K562 (cell line): Measurements from ENCODE around the gene FUCA1. TPM values are rescaled to one million over a fixed set of nuclear protein-coding genes. Genes with fewer than 3 reads are reported as not detected.

ENCODE experiments used
- ATAC-seq: fragments of 200-7000 bp; cut with Tn5 transposase; 3 replicates; pipeline ENCODE4 v1.9.1; 2020; ENCODE audit warnings: moderate library complexity
- BruUV-seq: library from RNA; stranded (reverse); fragments of 400-500 nt; replicated peaks from 2 replicates; lab custom pipeline; 2021; lab: Mats Ljungman, UMichigan
- CTCF ChIA-PET: fragments of 300-600 bp; formaldehyde crosslinking; extraction: SDS; loops from one replicate; lab custom pipeline; 2021; ENCODE audit warnings: low intra/inter-chr PET ratio; lab: Yijun Ruan, JAX
- POLR2A ChIA-PET: fragments of 300-600, 350-650 bp; sonication (Branson Sonifier 250); formaldehyde crosslinking; extraction: SDS; loops from one replicate; lab custom pipeline; 2021; ENCODE audit warnings: antibody characterized with exemption, inconsistent platforms; lab: Yijun Ruan, JAX
- DNase-seq, 4 experiments: peaks; one replicate each; pipeline versions ENCODE4 v3.0.0 to v3.0.0-alpha.2; 2011 to 2018; ENCODE audit warnings: low spot score in 3 of 4, mixed read lengths in 3 of 4; ENCODE audit errors: extremely low read depth in 1 of 4
- FAIRE-seq: peaks from 2 replicates; lab custom pipeline; 2011; peaks lifted over from hg19 to GRCh38; lab: Jason Lieb, UNC
- H2AFZ ChIP-seq: 2 replicates; pipeline ENCODE4 v1.6.0; 2011; ENCODE audit warnings: low read depth, low read length, control low read depth, inconsistent platforms
- H3K27ac ChIP-seq: fragments of 200-600 bp; 3 replicates; pipeline ENCODE4 v1.8.0; 2011; ENCODE audit warnings: low read depth, mild to moderate bottlenecking, control low read depth, inconsistent platforms, low read length, moderate library complexity, mixed read lengths; ENCODE audit errors: extremely low read depth
- H3K27me3 ChIP-seq, 2 experiments: fragments of 300-600 bp in 1 of 2; 2 replicates in 1 of 2; 3 replicates in 1 of 2; pipeline versions ENCODE4 v1.6.0 to v1.8.0; 2011; ENCODE audit warnings: inconsistent platforms in 2 of 2, low read length in 2 of 2, mild to moderate bottlenecking in 1 of 2, mixed read lengths in 1 of 2, moderate library complexity in 1 of 2; ENCODE audit not compliant: control insufficient read depth in 2 of 2, insufficient read depth in 2 of 2
- H3K36me3 ChIP-seq: fragments of 300-600 bp; 3 replicates; pipeline ENCODE4 v1.8.0; 2011; ENCODE audit warnings: mild to moderate bottlenecking, low read length, inconsistent platforms; ENCODE audit not compliant: control insufficient read depth, insufficient read depth
- H3K4me1 ChIP-seq, 2 experiments: fragments of 200-600 bp in 1 of 2; replicated peaks in 1 of 2; 2 replicates in 1 of 2; 3 replicates in 1 of 2; pipeline versions ENCODE4 v1.5.1 to v1.8.0; 2011; ENCODE audit warnings: inconsistent platforms in 2 of 2, low read length in 2 of 2, mild to moderate bottlenecking in 1 of 2, mixed read lengths in 1 of 2, moderate library complexity in 1 of 2; ENCODE audit not compliant: control insufficient read depth in 2 of 2, insufficient read depth in 2 of 2
- H3K4me2 ChIP-seq: 2 replicates; pipeline ENCODE4 v1.6.1; 2011; ENCODE audit warnings: low read length, control low read depth, inconsistent platforms, mixed read lengths; ENCODE audit not compliant: insufficient read depth
- H3K4me3 ChIP-seq: fragments of 200-600 bp; sonication (generic), shearing (Covaris generic); 2 replicates; pipeline ENCODE4 v1.5.1; 2016; ENCODE audit warnings: control low read depth, inconsistent platforms
- H3K79me2 ChIP-seq: fragments of 200-600 bp; 3 replicates; pipeline ENCODE4 v1.8.0; 2011; ENCODE audit warnings: low read length, inconsistent platforms; ENCODE audit not compliant: control insufficient read depth, insufficient read depth
- H3K9ac ChIP-seq, 2 experiments: 2 replicates each; pipeline versions ENCODE4 v1.6.0 to v1.6.1; 2011; ENCODE audit warnings: low read depth in 2 of 2, low read length in 2 of 2, control low read depth in 1 of 2, inconsistent platforms in 1 of 2, mild to moderate bottlenecking in 1 of 2, mixed read lengths in 1 of 2; ENCODE audit not compliant: insufficient read depth in 1 of 2
- H3K9me1 ChIP-seq: one replicate; pipeline ENCODE4 v1.6.0; 2011; ENCODE audit warnings: inconsistent platforms, mild to moderate bottlenecking, low read length, moderate library complexity; ENCODE audit not compliant: control insufficient read depth, insufficient read depth
- H3K9me3 ChIP-seq: replicated peaks from 2 replicates; pipeline ENCODE4 v1.5.1; 2011; ENCODE audit warnings: low read depth, low read length, inconsistent platforms; ENCODE audit not compliant: control insufficient read depth, insufficient read depth
- H4K20me1 ChIP-seq: replicated peaks from 2 replicates; pipeline ENCODE4 v1.6.1; 2011; ENCODE audit warnings: low read length, inconsistent platforms, mixed read lengths; ENCODE audit not compliant: control insufficient read depth, insufficient read depth
- BRD4 ChIP-seq: fragments of 200-600 bp; sonication (generic); IDR thresholded peaks from 2 replicates; pipeline ENCODE4 v1.6.1; 2017; ENCODE audit warnings: inconsistent platforms
- FOXP4 ChIP-seq: sonication (generic); formaldehyde crosslinking; IDR thresholded peaks from 2 replicates; pipeline ENCODE4 v1.8.0; 2022; ENCODE audit warnings: mild to moderate bottlenecking, missing genetic modification reagents, borderline replicate concordance
- GTF2B ChIP-seq: IDR thresholded peaks from 2 replicates; pipeline ENCODE4 v1.6.1; 2011; ENCODE audit not compliant: insufficient read length; ENCODE audit errors: extremely low read depth
- GTF2F1 ChIP-seq: IDR thresholded peaks from 2 replicates; pipeline ENCODE4 v1.6.1; 2011; ENCODE audit warnings: low read depth, low read length, improper control_type of control experiment
- MYNN ChIP-seq, 2 experiments: sonication (generic); formaldehyde crosslinking in 1 of 2; IDR thresholded peaks; 2 replicates each; pipeline versions ENCODE4 v1.5.0 to v1.6.1; 2016 to 2020; ENCODE audit warnings: antibody characterized with exemption in 1 of 2, missing genetic modification reagents in 1 of 2
- ZNF395 ChIP-seq: fragments of 200-800 bp; sonication (Bioruptor generic); IDR thresholded peaks from 2 replicates; pipeline ENCODE4 v1.6.1; 2017; ENCODE audit warnings: missing genetic modification characterization, missing compliant biosample characterization
- WGBS: fragments of 100-300 bp; shearing (Covaris generic); methylation state at CpG from one replicate; pipeline ENCODE4 v1.1.6; 2016; ENCODE audit warnings: low coverage, mixed read lengths; ENCODE audit not compliant: insufficient coverage; ENCODE audit errors: missing lambda C conversion rate; 5-methylcytosine and 5-hydroxymethylcytosine counted together
- in situ Hi-C: fragments of 300-500 bp; cut with MboI; formaldehyde crosslinking; loops from 4 replicates; pipeline ENCODE4 v1.15.0; 2018; ENCODE audit warnings: inconsistent platforms, mixed read lengths
- intact Hi-C: fragments of 100-400 bp; cut with micrococcal nuclease; formaldehyde crosslinking; loops from 2 replicates; pipeline ENCODE4 v1.14.2; 2022
- polyA plus RNA-seq, 8 experiments: library from polyadenylated mRNA; depleted of rRNA in 4 of 8; stranded (reverse) in 5 of 8; unstranded in 3 of 8; fragments of >200 nt; fragmentation: Nextera tagmentation in 2 of 8; fragmentation: Illumina TruSeq in 1 of 8; extraction: Ambion mirVana in 2 of 8; extraction: Trizol in 1 of 8; gene quantifications; 2 replicates each; pipeline versions ENCODE4 v1.2.1 to v1.2.3, GENCODE V29; 2011 to 2014; ENCODE audit warnings: inconsistent platforms in 1 of 8, missing spikeins in 1 of 8
- total RNA-seq, 7 experiments: library from RNA; depleted of rRNA in 6 of 7; stranded (reverse); fragments of >200 nt in 6 of 7; fragmentation: Illumina TruSeq in 2 of 7; extraction: Trizol in 2 of 7; gene quantifications; 2 replicates each; pipeline versions ENCODE4 v1.2.1 to v1.2.3, GENCODE V29; 2011 to 2021; ENCODE audit warnings: low replicate concordance in 1 of 7

FUCA1 gene
- total and polyA plus RNA-seq, 9 of the 15 experiments (the other 6 are each of a cell fraction or from before 2014, with no cell fraction given): 7.0 to 20.5 (median 13.5) TPM

- in situ Hi-C loops: loop anchor here (10.0 kb wide), 1 partner anchor 1716 kb away; no protein-coding TSS in a partner anchor
- Histone ChIP-seq H3K27me3 (no peaks in the 10 kb centered on the region), H3K36me3 (peaks cover 20% of the 10 kb centered on the region), H3K4me2 (no peak overlapping the region), H3K9me1 (no peaks in the 10 kb centered on the region), H3K9ac (no peak overlapping the region), H3K4me1 (no peaks in the 10 kb centered on the region; a peak in 1 of 5 replicates), H3K9me3 (no peaks in the 10 kb centered on the region; the same call in 1 of the 2 replicates), H2AFZ (no peak overlapping the region), H3K79me2 (no peaks in the 10 kb centered on the region), H4K20me1 (no peaks in the 10 kb centered on the region), H3K27ac (no peak overlapping the region), H3K4me3 (no peak overlapping the region)
- no peak for ATAC-seq
- TF ChIP-seq FOXP4 (CRISPR knock-in tag) (no peak), GTF2B (no peak), BRD4 (no peak), GTF2F1 (no peak), MYNN (IDR thresholded peaks at IDR 0.05) (no peak), MYNN (CRISPR knock-in tag; IDR thresholded peaks at IDR 0.05) (no peak), ZNF395 (CRISPR knock-in tag) (no peak)
- BruUV-seq: no TSS peak
- FAIRE-seq: no peak
- intact Hi-C loops: no loop called here
- ChIA-PET POLR2A (no interaction called here), CTCF (no interaction called here)
- no peak for DNase-seq
- WGBS: 75% methylated on average over 12 of the region's 12 CpGs
These were observed 19.1 kb downstream of the FUCA1 start for GRCh38 chr1:23848673-23849616.
